Fibroblast of lung (primary cell): ENCODE results near the gene PTGES2.

Experiments
- EZH2 ChIP-seq: IDR thresholded peaks from 2 replicates; pipeline ENCODE4 v1.5.1; 2012; ENCODE audit warnings: low read length, control low read depth, mild to moderate bottlenecking; ENCODE audit errors: missing control alignments
- TF ChIP-seq, protein P1 (sequence below), 2 donors: IDR thresholded peaks in 1 of 2; conservative IDR thresholded peaks in 1 of 2; 1 replicate in 1 of 2; 2 replicates in 1 of 2; pipeline ENCODE4 v1.5.1; 2011 to 2012; ENCODE audit warnings: low read length in 2 of 2, control low read depth in 1 of 2, inconsistent platforms in 1 of 2, low read depth in 1 of 2, mild to moderate bottlenecking in 1 of 2

DNA sequence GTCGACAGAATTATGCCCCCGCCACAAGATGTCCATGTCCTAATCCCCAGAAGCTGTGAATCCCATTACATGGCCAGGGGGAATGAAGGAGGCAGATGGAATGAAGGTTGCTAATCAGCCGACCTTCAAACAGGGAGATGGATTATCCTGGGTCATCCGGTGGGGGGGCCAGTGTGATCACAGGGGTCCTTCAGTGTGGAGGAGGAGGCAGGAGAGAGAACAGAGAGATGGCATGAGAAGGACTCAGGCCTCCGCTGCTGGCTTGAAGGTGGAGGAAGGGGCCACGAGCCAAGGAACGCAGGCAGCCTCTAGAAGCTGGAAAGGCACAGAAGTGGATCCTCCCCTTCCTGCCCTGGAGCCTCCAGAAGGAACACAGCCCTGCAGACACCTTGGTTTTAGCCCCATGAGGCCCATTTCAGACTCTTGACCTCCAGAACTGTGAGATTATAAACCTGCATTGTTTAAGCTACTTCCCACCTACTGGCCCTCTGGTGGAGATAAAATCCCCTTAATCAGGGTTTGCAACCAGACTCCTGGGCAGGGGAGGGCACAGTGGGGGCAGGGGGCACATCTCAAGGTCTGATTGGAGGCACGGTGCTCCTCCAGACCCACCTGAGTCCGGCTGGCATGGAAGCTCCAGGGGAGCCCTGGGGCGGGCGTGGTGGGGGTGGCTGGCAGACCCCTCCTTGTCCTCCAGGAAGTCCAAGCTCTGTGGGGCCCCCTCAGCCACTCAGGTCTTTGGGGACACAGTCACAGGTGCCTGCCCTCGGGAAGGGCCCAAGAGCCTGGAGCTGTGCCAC is 13.8 kb downstream of the PTGES2 start:
- TF ChIP-seq, protein P1, sequence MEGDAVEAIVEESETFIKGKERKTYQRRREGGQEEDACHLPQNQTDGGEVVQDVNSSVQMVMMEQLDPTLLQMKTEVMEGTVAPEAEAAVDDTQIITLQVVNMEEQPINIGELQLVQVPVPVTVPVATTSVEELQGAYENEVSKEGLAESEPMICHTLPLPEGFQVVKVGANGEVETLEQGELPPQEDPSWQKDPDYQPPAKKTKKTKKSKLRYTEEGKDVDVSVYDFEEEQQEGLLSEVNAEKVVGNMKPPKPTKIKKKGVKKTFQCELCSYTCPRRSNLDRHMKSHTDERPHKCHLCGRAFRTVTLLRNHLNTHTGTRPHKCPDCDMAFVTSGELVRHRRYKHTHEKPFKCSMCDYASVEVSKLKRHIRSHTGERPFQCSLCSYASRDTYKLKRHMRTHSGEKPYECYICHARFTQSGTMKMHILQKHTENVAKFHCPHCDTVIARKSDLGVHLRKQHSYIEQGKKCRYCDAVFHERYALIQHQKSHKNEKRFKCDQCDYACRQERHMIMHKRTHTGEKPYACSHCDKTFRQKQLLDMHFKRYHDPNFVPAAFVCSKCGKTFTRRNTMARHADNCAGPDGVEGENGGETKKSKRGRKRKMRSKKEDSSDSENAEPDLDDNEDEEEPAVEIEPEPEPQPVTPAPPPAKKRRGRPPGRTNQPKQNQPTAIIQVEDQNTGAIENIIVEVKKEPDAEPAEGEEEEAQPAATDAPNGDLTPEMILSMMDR (conservative IDR thresholded peaks at IDR 0.05 in 1 of 2, IDR thresholded peaks at IDR 0.05 in 1 of 2; ENCODE audit: low read depth in 1 of 2, low read length in 2 of 2) = no peak
- TF ChIP-seq EZH2 = no peak
